Body of pancreas (tissue), 4 donors: ENCODE results near the gene LANCL2. TPM values are rescaled to one million over a fixed set of nuclear protein-coding genes. Genes with fewer than 3 reads are reported as not detected.

Experiments
- ATAC-seq: fragments of 150-250 bp; one replicate; pipeline ENCODE4 v1.9.1; 2016
- DNase-seq, 4 donors: peaks; one replicate each; pipeline ENCODE4 v3.0.0-alpha.2; 2019
- H3K27ac ChIP-seq, 4 donors: fragments of 200-600 bp; sonication (generic); 1 replicate in 3 of 4; 2 replicates in 1 of 4; pipeline versions ENCODE4 v1.5.1 to v1.6.1; 2016 to 2019; ENCODE audit warnings: mild to moderate bottlenecking in 1 of 4, mixed read lengths in 1 of 4, moderate library complexity in 1 of 4
- H3K27me3 ChIP-seq, 2 donors: fragments of 200-600 bp; sonication (generic); one replicate each; pipeline ENCODE4 v1.6.0; 2016; ENCODE audit warnings: mild to moderate bottlenecking in 1 of 2
- H3K36me3 ChIP-seq, 2 donors: fragments of 200-600 bp; sonication (generic); replicated peaks in 1 of 2; 2 replicates each; pipeline ENCODE4 v1.5.1; 2016; ENCODE audit warnings: low read depth in 2 of 2; ENCODE audit not compliant: insufficient read depth in 1 of 2
- H3K4me1 ChIP-seq: fragments of 200-600 bp; sonication (generic); one replicate; pipeline ENCODE4 v1.6.0; 2016
- H3K4me3 ChIP-seq, 2 donors: fragments of 200-600 bp; sonication (generic); 1 replicate in 1 of 2; 2 replicates in 1 of 2; pipeline ENCODE4 v1.5.1; 2016 to 2019
- H3K9me3 ChIP-seq, 3 donors: fragments of 200-600 bp; sonication (generic); 1 replicate in 2 of 3; 2 replicates in 1 of 3; pipeline ENCODE4 v1.5.1; 2016
- CTCF ChIP-seq, 7 experiments: fragments of 450-650 bp in 4 of 7; fragments of 200-600 bp in 3 of 7; sonication (generic) in 3 of 7; IDR thresholded peaks; one replicate each; pipeline ENCODE4 v1.5.1; 2016 to 2019; ENCODE audit warnings: antibody characterized with exemption in 7 of 7
- POLR2A ChIP-seq, 3 donors: fragments of 450-650 bp; IDR thresholded peaks; one replicate each; pipeline ENCODE4 v1.6.1; 2016; ENCODE audit warnings: antibody characterized with exemption in 3 of 3, mild to moderate bottlenecking in 2 of 3
- WGBS, 2 donors: methylation state at CpG; one replicate each; pipeline ENCODE4 v1.1.5; 2017; 5-methylcytosine and 5-hydroxymethylcytosine counted together
- intact Hi-C: fragments of 100-400 bp; cut with DNase I; formaldehyde crosslinking; loops from one replicate; pipeline ENCODE4 v1.15.1; 2023
- total RNA-seq, 2 donors: library from RNA; depleted of rRNA; stranded (reverse); fragments of >200 nt; gene quantifications; one replicate each; pipeline ENCODE4 v1.1.0, GENCODE V29; 2016

LANCL2 gene
- total RNA-seq, 2 donors from 2014 or later: 4.4 to 10.9 TPM

- 78 to 81% methylated on average over 1 of the region's 1 CpG for WGBS, 2 donors
- no peaks in the 10 kb centered on the region for H3K27me3 ChIP-seq
- H3K9me3 ChIP-seq: no peaks in the 10 kb centered on the region
- no peaks in the 10 kb centered on the region for H3K36me3 ChIP-seq
- H3K4me1 ChIP-seq: no peaks in the 10 kb centered on the region
- ATAC-seq (no peak), DNase-seq (no peak)
- no peak for TF ChIP-seq POLR2A (IDR thresholded peaks at IDR 0.05)
- no peak for TF ChIP-seq CTCF (IDR thresholded peaks at IDR 0.05)
- H3K27ac ChIP-seq: no peak overlapping the region
- intact Hi-C loops: no loop called here
- no peak overlapping the region for H3K4me3 ChIP-seq
Measured at GRCh38 chr7:55458351-55458750, 93.2 kb downstream of the LANCL2 start.

- no peak for ATAC-seq
- TF ChIP-seq POLR2A (IDR thresholded peaks at IDR 0.05) (no peak), CTCF (IDR thresholded peaks at IDR 0.05) (no peak)
- Histone ChIP-seq H3K9me3 (no peaks in the 10 kb centered on the region), H3K4me3 (no peak overlapping the region), H3K27me3 (no peaks in the 10 kb centered on the region), H3K4me1 (no peaks in the 10 kb centered on the region), H3K36me3 (no peaks in the 10 kb centered on the region), H3K27ac (no peak overlapping the region)
- intact Hi-C loops: no loop called here
- no peak for DNase-seq
- 100% methylated on average over 2 to 3 of the region's 4 CpGs for WGBS, 2 donors
Measured at GRCh38 chr7:55463686-55464262, 98.6 kb downstream of the LANCL2 start.

GRCh38 chr7:55464422-55464821, 99.3 kb downstream of the LANCL2 start:
- intact Hi-C loops: no loop called here
- ATAC-seq: no peak
- Histone ChIP-seq H3K36me3 (no peaks in the 10 kb centered on the region), H3K27me3 (no peaks in the 10 kb centered on the region), H3K27ac (no peak overlapping the region), H3K4me1 (no peaks in the 10 kb centered on the region), H3K9me3 (no peaks in the 10 kb centered on the region), H3K4me3 (no peak overlapping the region)
- DNase-seq: no peak
- TF ChIP-seq CTCF (IDR thresholded peaks at IDR 0.05): no peak
- TF ChIP-seq POLR2A (IDR thresholded peaks at IDR 0.05): no peak
- WGBS, 2 donors: 90 to 100% methylated on average over 2 of the region's 2 CpGs

- ATAC-seq (no peak), DNase-seq (no peak)
- intact Hi-C loops: no loop called here
- H3K9me3 ChIP-seq: no peaks in the 10 kb centered on the region
- 90 to 100% methylated on average over 1 to 2 of the region's 2 CpGs for WGBS, 2 donors
- H3K27me3 ChIP-seq: no peaks in the 10 kb centered on the region
- no peak for TF ChIP-seq CTCF (IDR thresholded peaks at IDR 0.05)
- no peak for TF ChIP-seq POLR2A (IDR thresholded peaks at IDR 0.05)
- no peaks in the 10 kb centered on the region for H3K4me1 ChIP-seq
- H3K27ac ChIP-seq: no peak overlapping the region
- H3K36me3 ChIP-seq: no peaks in the 10 kb centered on the region
- no peak overlapping the region for H3K4me3 ChIP-seq
Measured at GRCh38 chr7:55465691-55466090, 100.6 kb downstream of the LANCL2 start.

- no peak overlapping the region for H3K27ac ChIP-seq
- WGBS, 2 donors: 96 to 98% methylated on average over 5 to 7 of the region's 7 CpGs
- H3K4me1 ChIP-seq: no peaks in the 10 kb centered on the region
- intact Hi-C loops: no loop called here
- H3K9me3 ChIP-seq: no peaks in the 10 kb centered on the region
- no peaks in the 10 kb centered on the region for H3K27me3 ChIP-seq
- no peak overlapping the region for H3K4me3 ChIP-seq
- ATAC-seq (no peak), DNase-seq (no peak)
- TF ChIP-seq POLR2A (IDR thresholded peaks at IDR 0.05): no peak
- no peak for TF ChIP-seq CTCF (IDR thresholded peaks at IDR 0.05)
- H3K36me3 ChIP-seq: no peaks in the 10 kb centered on the region
Measured at GRCh38 chr7:55467047-55467593, 102.0 kb downstream of the LANCL2 start.
